Measurements from ENCODE around the gene SPNS3. TPM values are rescaled to one million over a fixed set of nuclear protein-coding genes. Genes with fewer than 3 reads are reported as not detected.

The SPNS3 gene
- total RNA-seq, 1 experiment from 2014 or later = not detected

DNA sequence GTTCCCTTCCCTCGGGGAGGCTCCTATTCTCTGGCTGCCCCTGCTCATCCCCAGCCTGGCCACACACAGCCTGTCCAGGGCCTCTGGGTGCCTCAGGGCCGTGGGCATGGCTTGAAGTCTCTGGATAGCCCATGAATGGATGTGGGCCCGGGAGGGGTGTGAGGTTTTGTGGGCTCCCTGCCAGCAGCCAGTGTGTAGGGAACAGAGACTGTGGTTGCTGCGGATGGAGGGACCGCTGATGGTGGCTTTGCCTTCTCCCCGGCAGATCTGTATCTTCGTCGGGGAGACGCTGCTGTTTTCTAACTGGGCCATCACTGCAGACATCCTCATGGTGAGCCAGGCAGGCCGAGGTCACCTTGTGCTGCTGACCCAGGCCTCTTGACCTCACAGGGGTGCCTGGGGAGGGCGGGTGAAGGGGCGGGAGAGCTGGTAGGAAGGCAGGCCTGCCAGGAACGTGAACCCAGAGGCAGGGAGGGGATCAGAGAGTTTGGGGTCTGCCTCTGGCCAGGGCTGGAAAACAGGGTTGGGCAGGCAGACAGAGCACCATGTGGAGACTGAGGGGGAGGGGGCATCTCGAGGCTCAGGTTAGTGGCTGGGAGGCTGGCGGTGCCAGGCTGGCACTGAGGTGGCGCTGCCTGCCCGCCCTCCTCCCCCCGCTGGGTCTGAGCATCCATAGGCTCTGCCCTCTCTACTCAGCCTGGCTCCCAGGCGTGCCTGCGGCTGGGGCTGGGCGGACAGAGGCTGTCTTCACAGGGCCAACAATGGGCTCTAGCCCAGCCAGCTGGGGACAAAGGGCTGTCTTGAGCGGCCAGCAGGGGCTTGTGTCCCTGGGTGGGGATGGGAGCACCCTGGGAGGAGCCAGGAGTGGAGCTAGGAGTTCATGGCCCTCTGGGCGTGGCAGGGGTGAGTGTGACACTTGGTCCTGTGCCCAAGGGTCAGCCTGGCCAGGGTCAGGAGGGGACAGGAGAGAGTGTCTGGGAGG lies 100.1 kb downstream of the SPNS3 start:
- Mint-ChIP-seq H3K4me1 (ENCODE audit: low read depth, unreplicated experiment) (no peaks in the 10 kb centered on the region), H3K9me3 (ENCODE audit: unreplicated experiment) (no peaks in the 10 kb centered on the region), H3K36me3 (ENCODE audit: insufficient read depth, unreplicated experiment) (peaks cover 14% of the 10 kb centered on the region), H3K27ac (ENCODE audit: unreplicated experiment) (peak overlapping the region; percentile 54), H3K27me3 (ENCODE audit: insufficient read depth, unreplicated experiment) (no peaks in the 10 kb centered on the region), H3K4me3 (ENCODE audit: unreplicated experiment) (no peak overlapping the region)
- ChIA-PET POLR2A (no interaction called here), CTCF (no interaction called here)
- intact Hi-C loops (cut with micrococcal nuclease; ENCODE audit: unreplicated experiment) = no loop called here
- no peak overlapping the region for H3K4me3 ChIP-seq (ENCODE audit: low read depth, low read length)
- no TSS peak for BruUV-seq (replicated peaks)
- DNase-seq = no peak
- no peaks in the 10 kb centered on the region for H3K9me3 ChIP-seq
- no peaks in the 10 kb centered on the region for H3K27me3 ChIP-seq (replicated peaks; ENCODE audit: control insufficient read depth, insufficient read depth, low read length)
- H3K36me3 ChIP-seq (ENCODE audit: control insufficient read depth, insufficient read depth, low read length) = no peaks in the 10 kb centered on the region
- TF ChIP-seq, protein P1, sequence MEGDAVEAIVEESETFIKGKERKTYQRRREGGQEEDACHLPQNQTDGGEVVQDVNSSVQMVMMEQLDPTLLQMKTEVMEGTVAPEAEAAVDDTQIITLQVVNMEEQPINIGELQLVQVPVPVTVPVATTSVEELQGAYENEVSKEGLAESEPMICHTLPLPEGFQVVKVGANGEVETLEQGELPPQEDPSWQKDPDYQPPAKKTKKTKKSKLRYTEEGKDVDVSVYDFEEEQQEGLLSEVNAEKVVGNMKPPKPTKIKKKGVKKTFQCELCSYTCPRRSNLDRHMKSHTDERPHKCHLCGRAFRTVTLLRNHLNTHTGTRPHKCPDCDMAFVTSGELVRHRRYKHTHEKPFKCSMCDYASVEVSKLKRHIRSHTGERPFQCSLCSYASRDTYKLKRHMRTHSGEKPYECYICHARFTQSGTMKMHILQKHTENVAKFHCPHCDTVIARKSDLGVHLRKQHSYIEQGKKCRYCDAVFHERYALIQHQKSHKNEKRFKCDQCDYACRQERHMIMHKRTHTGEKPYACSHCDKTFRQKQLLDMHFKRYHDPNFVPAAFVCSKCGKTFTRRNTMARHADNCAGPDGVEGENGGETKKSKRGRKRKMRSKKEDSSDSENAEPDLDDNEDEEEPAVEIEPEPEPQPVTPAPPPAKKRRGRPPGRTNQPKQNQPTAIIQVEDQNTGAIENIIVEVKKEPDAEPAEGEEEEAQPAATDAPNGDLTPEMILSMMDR (IDR thresholded peaks at IDR 0.05; ENCODE audit: insufficient read depth in 1 of 2, low read depth in 1 of 2, low read length in 1 of 2, severe bottlenecking in 1 of 2, unreplicated experiment in 1 of 2) = no peak
- H3K4me1 ChIP-seq = no peaks in the 10 kb centered on the region

DNA sequence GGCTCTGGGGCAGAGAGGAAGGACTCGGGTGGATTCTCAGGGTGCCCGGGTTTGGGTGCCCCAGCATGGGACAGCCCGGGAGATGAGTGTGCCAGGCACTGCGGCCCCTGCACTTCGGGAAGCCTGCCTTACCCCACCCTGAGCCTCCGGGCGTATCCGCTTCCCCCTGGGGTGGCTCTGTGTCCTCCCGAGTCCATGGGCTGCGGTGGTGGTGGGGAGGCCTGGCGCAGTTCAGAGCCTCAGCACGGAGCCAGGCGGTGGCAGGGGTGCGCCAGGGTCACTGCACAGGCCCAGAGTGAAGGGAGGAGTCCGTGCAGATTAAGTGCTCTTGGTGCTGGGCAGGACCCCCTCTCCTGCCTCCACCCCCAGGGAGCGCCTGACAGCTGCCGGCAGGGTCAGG lies 100.8 kb downstream of the SPNS3 start:
- no TSS peak for BruUV-seq (replicated peaks)
- CTCF ChIA-PET = interaction anchor here (1.0 kb wide), 1 partner anchor 113 kb away, joined by 3 read pairs; no protein-coding TSS in a partner anchor

DNA sequence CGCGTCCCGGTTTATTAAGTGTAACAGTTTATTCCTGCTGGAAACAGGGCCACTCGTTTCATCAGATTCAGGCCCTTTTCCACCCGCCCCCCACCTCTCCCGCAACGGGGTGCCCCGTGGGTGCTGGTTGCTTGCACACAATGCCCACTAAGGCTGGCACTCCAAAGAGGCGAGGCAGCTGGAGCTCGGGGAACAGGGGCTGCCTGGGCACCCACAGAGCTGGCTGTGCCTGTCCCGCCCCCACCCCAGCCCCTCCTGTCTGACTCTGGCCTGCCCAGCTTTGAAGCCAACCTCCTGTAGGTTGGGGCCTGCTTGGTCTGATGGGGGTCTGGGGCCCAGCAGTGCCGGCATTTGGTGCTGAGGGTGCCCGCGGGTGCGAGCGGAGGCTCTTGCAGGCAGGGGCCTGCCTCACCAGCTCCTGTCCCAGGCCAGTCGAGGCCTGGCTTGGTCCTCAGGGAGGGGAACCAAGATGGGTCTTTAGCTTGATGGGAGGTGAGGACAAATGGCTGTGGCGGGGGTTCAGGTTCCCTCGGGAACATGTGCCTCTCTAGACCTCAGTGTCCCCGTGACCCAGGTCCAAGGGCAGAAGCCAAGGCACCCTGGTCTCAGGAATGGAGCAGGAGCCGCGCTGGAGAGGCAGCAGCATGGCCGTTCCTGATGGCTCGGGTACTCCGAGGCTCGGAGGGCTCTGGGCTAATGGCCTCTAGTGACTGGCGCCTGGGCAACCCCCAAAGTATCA lies 101.4 kb downstream of the SPNS3 start:
- no peak overlapping the region for H3K27ac Mint-ChIP-seq (ENCODE audit: unreplicated experiment)
- H3K27me3 Mint-ChIP-seq (ENCODE audit: insufficient read depth, unreplicated experiment) = no peaks in the 10 kb centered on the region
- intact Hi-C loops (cut with micrococcal nuclease; ENCODE audit: unreplicated experiment) = no loop called here
- Histone ChIP-seq H3K4me1 (no peaks in the 10 kb centered on the region), H3K36me3 (ENCODE audit: control insufficient read depth, insufficient read depth, low read length) (no peaks in the 10 kb centered on the region), H3K27me3 (replicated peaks; ENCODE audit: control insufficient read depth, insufficient read depth, low read length) (no peaks in the 10 kb centered on the region), H3K4me3 (ENCODE audit: low read depth, low read length) (no peak overlapping the region), H3K9me3 (no peaks in the 10 kb centered on the region)
- POLR2A ChIA-PET = no interaction called here
- no peaks in the 10 kb centered on the region for H3K9me3 Mint-ChIP-seq (ENCODE audit: unreplicated experiment)
- peaks cover 21% of the 10 kb centered on the region for H3K36me3 Mint-ChIP-seq (ENCODE audit: insufficient read depth, unreplicated experiment)
- no peak overlapping the region for H3K4me3 Mint-ChIP-seq (ENCODE audit: unreplicated experiment)
- H3K4me1 Mint-ChIP-seq (ENCODE audit: low read depth, unreplicated experiment) = no peaks in the 10 kb centered on the region
- no TSS peak for BruUV-seq (replicated peaks)
- CTCF ChIA-PET = interaction anchor here (1.0 kb wide), 1 partner anchor 114 kb away, joined by 3 read pairs; no protein-coding TSS in a partner anchor
- DNase-seq = no peak
- TF ChIP-seq, protein P1 (IDR thresholded peaks at IDR 0.05; ENCODE audit: insufficient read depth in 1 of 2, low read depth in 1 of 2, low read length in 1 of 2, severe bottlenecking in 1 of 2, unreplicated experiment in 1 of 2) = no peak

More for the DNA sequence above, 100.8 kb downstream of the SPNS3 start:
- Mint-ChIP-seq H3K4me3 (ENCODE audit: unreplicated experiment) (no peak overlapping the region), H3K36me3 (ENCODE audit: insufficient read depth, unreplicated experiment) (peaks cover 16% of the 10 kb centered on the region), H3K4me1 (ENCODE audit: low read depth, unreplicated experiment) (no peaks in the 10 kb centered on the region), H3K9me3 (ENCODE audit: unreplicated experiment) (no peaks in the 10 kb centered on the region), H3K27ac (ENCODE audit: unreplicated experiment) (peak overlapping the region; percentile 54), H3K27me3 (ENCODE audit: insufficient read depth, unreplicated experiment) (no peaks in the 10 kb centered on the region)
- Histone ChIP-seq H3K9me3 (no peaks in the 10 kb centered on the region), H3K36me3 (ENCODE audit: control insufficient read depth, insufficient read depth, low read length) (no peaks in the 10 kb centered on the region), H3K27me3 (replicated peaks; ENCODE audit: control insufficient read depth, insufficient read depth, low read length) (no peaks in the 10 kb centered on the region), H3K4me3 (ENCODE audit: low read depth, low read length) (no peak overlapping the region), H3K4me1 (no peaks in the 10 kb centered on the region)
- intact Hi-C loops (cut with micrococcal nuclease; ENCODE audit: unreplicated experiment) = no loop called here
- TF ChIP-seq, protein P1 (IDR thresholded peaks at IDR 0.05; ENCODE audit: insufficient read depth in 1 of 2, low read depth in 1 of 2, low read length in 1 of 2, severe bottlenecking in 1 of 2, unreplicated experiment in 1 of 2) = no peak
- POLR2A ChIA-PET = no interaction called here
- DNase-seq = no peak

Measured in Caco-2 (cell line).